PFSK-1 (cell line): ENCODE results near the gene ZNF710.

Experiments
- FOXP2 ChIP-seq: optimal IDR thresholded peaks from 2 replicates; pipeline ENCODE3; 2011; ENCODE audit warnings: borderline replicate concordance, control low read depth, inconsistent platforms; ENCODE audit not compliant: insufficient read depth; ENCODE audit errors: extremely low read length, extremely low read depth
- POLR2AphosphoS5 ChIP-seq: IDR thresholded peaks from 2 replicates; pipeline ENCODE4 v1.6.1; 2012; ENCODE audit warnings: low read depth, mild to moderate bottlenecking, control low read depth, low read length, moderate library complexity
- SIN3A ChIP-seq: IDR thresholded peaks from 2 replicates; pipeline ENCODE4 v1.6.1; 2012; ENCODE audit warnings: mild to moderate bottlenecking, low read length, moderate library complexity, borderline replicate concordance; ENCODE audit not compliant: insufficient read depth
- TAF1 ChIP-seq: IDR thresholded peaks from 2 replicates; pipeline ENCODE4 v1.6.1; 2012; ENCODE audit warnings: low read length, control low read depth, borderline replicate concordance; ENCODE audit not compliant: insufficient read depth
- TF ChIP-seq, protein P1 (sequence below), 2 experiments: IDR thresholded peaks; 2 replicates each; pipeline versions ENCODE4 v1.6.1 to v1.8.0; 2011 to 2012; ENCODE audit warnings: low read depth in 2 of 2, low read length in 2 of 2, control low read depth in 1 of 2, inconsistent platforms in 1 of 2, mild to moderate bottlenecking in 1 of 2, moderate library complexity in 1 of 2; ENCODE audit not compliant: insufficient read depth in 1 of 2

ZNF710 gene

DNA sequence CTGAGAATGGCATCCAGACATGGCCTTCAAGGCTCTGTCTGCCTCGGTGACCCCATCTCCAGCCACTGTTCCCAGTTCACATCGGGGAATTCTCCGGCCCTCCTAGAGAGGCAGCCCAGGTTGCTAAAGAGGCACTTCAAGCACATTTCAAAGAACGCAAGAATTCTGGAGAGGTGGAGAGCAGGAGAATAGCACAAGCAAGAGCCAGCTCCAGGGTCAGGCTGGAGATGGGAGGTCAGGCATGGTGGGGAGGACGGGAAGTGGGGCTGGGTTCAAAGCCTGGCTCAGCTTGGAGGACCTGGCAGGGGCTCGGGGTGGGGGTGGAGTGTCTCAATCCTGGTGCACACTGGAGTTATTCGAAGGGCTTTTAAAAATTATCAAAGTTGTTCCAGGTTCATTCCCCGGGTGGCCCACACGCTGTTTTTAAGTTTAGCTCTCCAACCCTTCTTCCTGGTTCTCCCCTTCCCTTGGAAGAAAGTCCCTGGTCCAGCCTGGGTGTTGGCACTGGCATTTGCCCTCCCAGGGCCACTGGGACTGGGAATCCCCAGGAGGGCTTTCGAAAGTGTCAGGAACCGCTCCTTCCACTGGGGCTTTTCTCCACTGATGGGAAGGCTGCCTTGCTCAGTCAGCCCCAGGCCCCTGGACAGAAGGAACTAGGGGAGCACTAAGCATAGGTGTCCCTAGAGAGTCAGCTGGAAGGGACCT, 35.8 kb downstream of the ZNF710 start:
- TF ChIP-seq, protein P1, sequence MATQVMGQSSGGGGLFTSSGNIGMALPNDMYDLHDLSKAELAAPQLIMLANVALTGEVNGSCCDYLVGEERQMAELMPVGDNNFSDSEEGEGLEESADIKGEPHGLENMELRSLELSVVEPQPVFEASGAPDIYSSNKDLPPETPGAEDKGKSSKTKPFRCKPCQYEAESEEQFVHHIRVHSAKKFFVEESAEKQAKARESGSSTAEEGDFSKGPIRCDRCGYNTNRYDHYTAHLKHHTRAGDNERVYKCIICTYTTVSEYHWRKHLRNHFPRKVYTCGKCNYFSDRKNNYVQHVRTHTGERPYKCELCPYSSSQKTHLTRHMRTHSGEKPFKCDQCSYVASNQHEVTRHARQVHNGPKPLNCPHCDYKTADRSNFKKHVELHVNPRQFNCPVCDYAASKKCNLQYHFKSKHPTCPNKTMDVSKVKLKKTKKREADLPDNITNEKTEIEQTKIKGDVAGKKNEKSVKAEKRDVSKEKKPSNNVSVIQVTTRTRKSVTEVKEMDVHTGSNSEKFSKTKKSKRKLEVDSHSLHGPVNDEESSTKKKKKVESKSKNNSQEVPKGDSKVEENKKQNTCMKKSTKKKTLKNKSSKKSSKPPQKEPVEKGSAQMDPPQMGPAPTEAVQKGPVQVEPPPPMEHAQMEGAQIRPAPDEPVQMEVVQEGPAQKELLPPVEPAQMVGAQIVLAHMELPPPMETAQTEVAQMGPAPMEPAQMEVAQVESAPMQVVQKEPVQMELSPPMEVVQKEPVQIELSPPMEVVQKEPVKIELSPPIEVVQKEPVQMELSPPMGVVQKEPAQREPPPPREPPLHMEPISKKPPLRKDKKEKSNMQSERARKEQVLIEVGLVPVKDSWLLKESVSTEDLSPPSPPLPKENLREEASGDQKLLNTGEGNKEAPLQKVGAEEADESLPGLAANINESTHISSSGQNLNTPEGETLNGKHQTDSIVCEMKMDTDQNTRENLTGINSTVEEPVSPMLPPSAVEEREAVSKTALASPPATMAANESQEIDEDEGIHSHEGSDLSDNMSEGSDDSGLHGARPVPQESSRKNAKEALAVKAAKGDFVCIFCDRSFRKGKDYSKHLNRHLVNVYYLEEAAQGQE (IDR thresholded peaks at IDR 0.05; ENCODE audit: insufficient read depth in 1 of 2, low read depth in 2 of 2, low read length in 2 of 2) = no peak
- TF ChIP-seq POLR2AphosphoS5 (no peak), FOXP2 (no peak), SIN3A (no peak), TAF1 (no peak)

DNA sequence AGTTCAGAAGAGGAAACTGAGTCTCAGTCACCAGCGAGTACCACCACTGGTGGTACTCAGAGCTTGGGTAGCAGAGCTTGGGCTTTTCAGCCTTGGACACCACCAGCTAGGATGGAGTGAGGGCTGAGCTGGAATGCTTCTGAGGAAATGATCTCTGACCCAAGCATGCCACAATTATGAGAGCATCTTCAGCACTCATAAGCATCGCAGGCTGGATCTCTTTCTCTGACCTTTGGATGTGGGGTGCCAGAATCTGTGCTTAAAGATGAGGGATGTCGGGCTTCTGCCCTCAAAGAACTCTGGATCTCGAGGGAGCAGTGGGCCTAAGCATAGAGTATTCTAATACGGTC, 36.4 kb downstream of the ZNF710 start:
- TF ChIP-seq TAF1 (no peak), POLR2AphosphoS5 (no peak), SIN3A (no peak), FOXP2 (no peak)
- TF ChIP-seq, protein P1 (IDR thresholded peaks at IDR 0.05; ENCODE audit: insufficient read depth in 1 of 2, low read depth in 2 of 2, low read length in 2 of 2) = no peak

DNA sequence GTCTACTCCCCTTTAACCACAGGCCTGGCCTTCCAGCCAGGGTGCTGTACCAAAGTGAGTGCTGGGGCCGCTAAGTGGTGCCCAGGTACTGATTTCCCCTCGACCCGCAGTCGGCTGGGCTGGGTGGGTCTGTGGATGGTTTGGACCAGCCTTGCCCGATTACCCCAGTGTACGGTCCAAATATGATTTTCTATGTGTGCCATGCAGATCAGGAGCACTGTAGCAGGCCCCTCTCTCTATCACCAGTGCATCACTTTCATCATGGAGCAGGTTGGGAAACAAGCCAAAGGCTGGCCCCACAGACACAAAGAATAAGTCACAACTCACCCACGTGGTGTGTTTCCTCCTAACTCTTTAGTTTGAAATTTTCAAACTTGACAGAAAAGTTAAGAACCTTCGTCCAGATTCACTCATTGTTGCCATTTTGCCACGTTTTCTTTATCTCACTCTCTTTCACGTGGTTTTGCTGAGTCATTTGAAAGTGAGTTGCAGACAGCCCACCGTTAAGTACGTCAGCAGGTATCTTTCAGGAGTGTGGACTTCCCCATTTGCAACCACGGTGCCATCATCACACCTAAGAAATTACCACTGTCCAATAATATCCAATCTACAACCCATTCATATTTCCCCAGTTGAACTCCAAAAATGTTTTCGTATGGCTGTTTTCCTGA, 37.0 kb downstream of the ZNF710 start:
- TF ChIP-seq, protein P1 (IDR thresholded peaks at IDR 0.05; ENCODE audit: insufficient read depth in 1 of 2, low read depth in 2 of 2, low read length in 2 of 2) = no peak
- no peak for TF ChIP-seq SIN3A
- no peak for TF ChIP-seq FOXP2
- TF ChIP-seq TAF1 = no peak
- no peak for TF ChIP-seq POLR2AphosphoS5

DNA sequence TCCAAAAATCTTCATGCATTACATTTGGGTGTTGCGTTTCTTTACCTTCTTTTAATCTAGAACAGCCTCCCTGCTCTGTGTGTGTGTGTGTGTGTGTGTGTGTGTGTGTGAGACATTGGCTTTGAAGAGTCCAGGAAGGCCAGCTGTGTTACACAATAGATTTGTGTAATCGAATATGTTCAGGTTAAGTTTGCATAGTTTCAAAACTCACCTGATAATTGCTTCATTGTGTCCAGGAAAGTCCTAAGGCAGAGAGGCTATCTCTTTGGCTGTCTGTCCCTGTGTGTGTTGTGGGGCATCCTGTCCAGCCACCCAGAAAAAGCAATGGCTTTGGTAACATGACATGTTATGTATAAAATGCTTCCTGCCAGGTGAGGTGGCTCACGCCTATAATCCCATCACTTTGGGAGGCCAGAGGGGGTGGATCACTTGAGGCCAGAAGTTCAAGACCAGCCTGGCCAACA, 37.5 kb downstream of the ZNF710 start:
- TF ChIP-seq, protein P1 (IDR thresholded peaks at IDR 0.05; ENCODE audit: insufficient read depth in 1 of 2, low read depth in 2 of 2, low read length in 2 of 2) = no peak
- TF ChIP-seq FOXP2 (no peak), POLR2AphosphoS5 (no peak), TAF1 (no peak), SIN3A (no peak)
